ENCODE results near the gene AZGP1. TPM values are rescaled to one million over a fixed set of nuclear protein-coding genes. Genes with fewer than 3 reads are reported as not detected.
"Not testable (repeated sequence)": the region's sequence is repeated elsewhere in the genome, so short reads cannot be mapped to it uniquely, and the experiment has no call there.

AZGP1 gene
- polyA plus RNA-seq, 1 donor (not counting 4 experiments of a cell fraction or from before 2014, with no cell fraction given): 1.3 TPM

DNA sequence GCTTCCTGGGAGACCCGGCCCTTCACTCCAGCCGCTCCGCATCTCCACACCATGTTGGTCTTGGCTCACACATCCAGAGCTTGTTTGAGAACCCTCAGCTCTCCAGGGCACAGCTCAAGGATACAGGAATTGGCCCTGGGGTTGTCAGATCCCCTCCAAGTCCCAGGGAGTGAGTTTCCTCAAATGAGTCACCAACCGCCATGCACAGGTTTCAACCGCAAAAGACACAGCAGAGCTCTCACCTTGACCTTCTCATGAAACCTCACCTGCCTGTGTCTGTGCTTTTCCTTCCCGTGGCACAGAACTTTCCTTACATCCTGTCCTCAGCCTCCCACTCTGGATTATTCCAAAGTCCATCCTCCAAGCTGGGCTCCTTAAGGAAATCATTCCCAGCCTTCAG, 20.6 kb downstream of the AZGP1 start:
- Histone ChIP-seq H3K9me3 (ENCODE audit: control insufficient read depth, low read depth, low read length) (no peaks in the 10 kb centered on the region), H3K9ac (ENCODE audit: control insufficient read depth, extremely low read depth, insufficient read depth, low read length) (no peak overlapping the region), H3K27ac (ENCODE audit: control insufficient read depth, insufficient read depth, low read length) (no peak overlapping the region), H4K20me1 (ENCODE audit: control insufficient read depth, extremely low read depth, insufficient read depth, low read length) (no peaks in the 10 kb centered on the region), H3K4me1 (ENCODE audit: control insufficient read depth, extremely low read depth, insufficient read depth, low read length) (no peaks in the 10 kb centered on the region), H2AFZ (ENCODE audit: control insufficient read depth, low read length) (no peak overlapping the region), H3K9me1 (ENCODE audit: control insufficient read depth, extremely low read depth, insufficient read depth, low read length) (no peaks in the 10 kb centered on the region), H3K36me3 (ENCODE audit: control insufficient read depth in 2 of 2, extremely low read depth in 1 of 2, insufficient read depth in 2 of 2, low read length in 2 of 2) (no peaks in the 10 kb centered on the region), H3K27me3 (ENCODE audit: control insufficient read depth, extremely low read depth, insufficient read depth, low read length) (no peaks in the 10 kb centered on the region), H3K4me3 (ENCODE audit: control insufficient read depth in 2 of 3, extremely low read depth in 1 of 3, insufficient read depth in 2 of 3, low read depth in 1 of 3, low read length in 3 of 3) (no peak overlapping the region), H3K79me2 (ENCODE audit: control insufficient read depth, insufficient read depth, low read length) (no peaks in the 10 kb centered on the region), H3K4me2 (ENCODE audit: control insufficient read depth, extremely low read depth, insufficient read depth, low read depth, low read length) (no peak overlapping the region)
- DNase-seq (ENCODE audit: low read depth, low spot score) (no peak), FAIRE-seq (no peak)
- no peak for TF ChIP-seq CTCF (optimal IDR thresholded peaks at IDR 0.05 in 1 of 3, IDR thresholded peaks at IDR 0.05 in 1 of 3, conservative IDR thresholded peaks at IDR 0.05 in 1 of 3; ENCODE audit: extremely low read depth in 1 of 3, insufficient read depth in 2 of 3, low read length in 3 of 3)
- TF ChIP-seq EZH2 (IDR thresholded peaks at IDR 0.05; ENCODE audit: low read length): no peak
- dilution Hi-C loops (cut with MboI; ENCODE audit: extremely low pct_ligation_motif_present, low sequenced_read_pairs): no loop called here

- not testable (repeated sequence) for FAIRE-seq; H3K27ac ChIP-seq (ENCODE audit: control insufficient read depth, insufficient read depth, low read length)
Measured at GRCh38 chr7:99954643-99955042, 21.2 kb downstream of the AZGP1 start.

GRCh38 chr7:99953649-99954048, 22.2 kb downstream of the AZGP1 start:
- H3K27ac ChIP-seq (ENCODE audit: control insufficient read depth, insufficient read depth, low read length): no peak overlapping the region
- H4K20me1 ChIP-seq (ENCODE audit: control insufficient read depth, extremely low read depth, insufficient read depth, low read length): no peaks in the 10 kb centered on the region
- no peaks in the 10 kb centered on the region for H3K9me1 ChIP-seq (ENCODE audit: control insufficient read depth, extremely low read depth, insufficient read depth, low read length)
- no peaks in the 10 kb centered on the region for H3K79me2 ChIP-seq (ENCODE audit: control insufficient read depth, insufficient read depth, low read length)
- no peak overlapping the region for H3K9ac ChIP-seq (ENCODE audit: control insufficient read depth, extremely low read depth, insufficient read depth, low read length)
- no peaks in the 10 kb centered on the region for H3K36me3 ChIP-seq (ENCODE audit: control insufficient read depth in 2 of 2, extremely low read depth in 1 of 2, insufficient read depth in 2 of 2, low read length in 2 of 2)
- TF ChIP-seq EZH2 (IDR thresholded peaks at IDR 0.05; ENCODE audit: low read length) (no peak), CTCF (optimal IDR thresholded peaks at IDR 0.05 in 1 of 3, IDR thresholded peaks at IDR 0.05 in 1 of 3, conservative IDR thresholded peaks at IDR 0.05 in 1 of 3; ENCODE audit: extremely low read depth in 1 of 3, insufficient read depth in 2 of 3, low read length in 3 of 3) (no peak)
- H3K4me1 ChIP-seq (ENCODE audit: control insufficient read depth, extremely low read depth, insufficient read depth, low read length): no peaks in the 10 kb centered on the region
- no peak overlapping the region for H3K4me2 ChIP-seq (ENCODE audit: control insufficient read depth, extremely low read depth, insufficient read depth, low read depth, low read length)
- FAIRE-seq (no peak), DNase-seq (ENCODE audit: low read depth, low spot score) (no peak)
- H2AFZ ChIP-seq (ENCODE audit: control insufficient read depth, low read length): no peak overlapping the region
- H3K27me3 ChIP-seq (ENCODE audit: control insufficient read depth, extremely low read depth, insufficient read depth, low read length): no peaks in the 10 kb centered on the region
- no peak overlapping the region for H3K4me3 ChIP-seq (ENCODE audit: control insufficient read depth in 2 of 3, extremely low read depth in 1 of 3, insufficient read depth in 2 of 3, low read depth in 1 of 3, low read length in 3 of 3)
- dilution Hi-C loops (cut with MboI; ENCODE audit: extremely low pct_ligation_motif_present, low sequenced_read_pairs): no loop called here
- H3K9me3 ChIP-seq (ENCODE audit: control insufficient read depth, low read depth, low read length): no peaks in the 10 kb centered on the region

More at GRCh38 chr7:99954643-99955042, 21.2 kb downstream of the AZGP1 start:
- H3K79me2 ChIP-seq (ENCODE audit: control insufficient read depth, insufficient read depth, low read length); H3K4me2 ChIP-seq (ENCODE audit: control insufficient read depth, extremely low read depth, insufficient read depth, low read depth, low read length); H3K4me1 ChIP-seq (ENCODE audit: control insufficient read depth, extremely low read depth, insufficient read depth, low read length); H3K36me3 ChIP-seq (ENCODE audit: control insufficient read depth in 2 of 2, extremely low read depth in 1 of 2, insufficient read depth in 2 of 2, low read length in 2 of 2); H4K20me1 ChIP-seq (ENCODE audit: control insufficient read depth, extremely low read depth, insufficient read depth, low read length); dilution Hi-C loops (cut with MboI; ENCODE audit: extremely low pct_ligation_motif_present, low sequenced_read_pairs); H3K9ac ChIP-seq (ENCODE audit: control insufficient read depth, extremely low read depth, insufficient read depth, low read length); H3K9me1 ChIP-seq (ENCODE audit: control insufficient read depth, extremely low read depth, insufficient read depth, low read length); DNase-seq (ENCODE audit: low read depth, low spot score); H3K9me3 ChIP-seq (ENCODE audit: control insufficient read depth, low read depth, low read length); H2AFZ ChIP-seq (ENCODE audit: control insufficient read depth, low read length); H3K27me3 ChIP-seq (ENCODE audit: control insufficient read depth, extremely low read depth, insufficient read depth, low read length); H3K4me3 ChIP-seq (ENCODE audit: control insufficient read depth in 2 of 3, extremely low read depth in 1 of 3, insufficient read depth in 2 of 3, low read depth in 1 of 3, low read length in 3 of 3): not testable (repeated sequence)

DNA sequence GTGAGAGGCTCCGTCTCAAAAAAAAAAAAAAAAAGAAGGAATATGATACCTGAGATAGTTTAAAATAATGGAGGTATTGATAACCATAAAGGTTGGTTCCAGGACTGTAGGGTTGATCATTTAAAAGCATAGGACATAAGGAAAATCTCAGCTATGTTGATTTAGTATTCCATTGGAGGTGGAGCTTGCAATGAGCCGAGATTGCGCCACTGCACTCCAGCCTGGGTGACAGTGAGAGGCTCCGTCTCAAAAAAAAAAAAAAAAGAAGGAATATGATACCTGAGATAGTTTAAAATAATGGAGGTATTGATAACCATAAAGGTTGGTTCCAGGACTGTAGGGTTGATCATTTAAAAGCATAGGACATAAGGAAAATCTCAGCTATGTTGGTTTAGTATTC, 23.2 kb downstream of the AZGP1 start:
- H3K27ac ChIP-seq (ENCODE audit: control insufficient read depth, insufficient read depth, low read length); H3K79me2 ChIP-seq (ENCODE audit: control insufficient read depth, insufficient read depth, low read length); H2AFZ ChIP-seq (ENCODE audit: control insufficient read depth, low read length); H3K4me1 ChIP-seq (ENCODE audit: control insufficient read depth, extremely low read depth, insufficient read depth, low read length); DNase-seq (ENCODE audit: low read depth, low spot score); H3K9me3 ChIP-seq (ENCODE audit: control insufficient read depth, low read depth, low read length); H3K27me3 ChIP-seq (ENCODE audit: control insufficient read depth, extremely low read depth, insufficient read depth, low read length); FAIRE-seq; H3K36me3 ChIP-seq (ENCODE audit: control insufficient read depth in 2 of 2, extremely low read depth in 1 of 2, insufficient read depth in 2 of 2, low read length in 2 of 2); H3K4me2 ChIP-seq (ENCODE audit: control insufficient read depth, extremely low read depth, insufficient read depth, low read depth, low read length); dilution Hi-C loops (cut with MboI; ENCODE audit: extremely low pct_ligation_motif_present, low sequenced_read_pairs); H3K9ac ChIP-seq (ENCODE audit: control insufficient read depth, extremely low read depth, insufficient read depth, low read length); H4K20me1 ChIP-seq (ENCODE audit: control insufficient read depth, extremely low read depth, insufficient read depth, low read length); H3K4me3 ChIP-seq (ENCODE audit: control insufficient read depth in 2 of 3, extremely low read depth in 1 of 3, insufficient read depth in 2 of 3, low read depth in 1 of 3, low read length in 3 of 3); H3K9me1 ChIP-seq (ENCODE audit: control insufficient read depth, extremely low read depth, insufficient read depth, low read length): not testable (repeated sequence)
